MM.1S (cell line): ENCODE results near the gene FHIT.

Experiments used
- CTCF ChIP-seq: fragments of 300-600 bp; sonication (generic); IDR thresholded peaks from 2 replicates; pipeline ENCODE4 v1.5.1; 2016; ENCODE audit warnings: antibody characterized with exemption, low read length, mixed read lengths
- EZH2 ChIP-seq: fragments of 300-600 bp; sonication (generic); optimal IDR thresholded peaks from 2 replicates; pipeline ENCODE3; 2017; ENCODE audit warnings: low read depth, mild to moderate bottlenecking, antibody characterized with exemption, low read length, mixed read lengths
- EZH2phosphoT487 ChIP-seq: fragments of 300-600 bp; sonication (generic); IDR thresholded peaks from 2 replicates; pipeline ENCODE4 v1.6.1; 2018; ENCODE audit warnings: antibody characterized with exemption, low read length

- TF ChIP-seq CTCF = no peak
- no peak for TF ChIP-seq EZH2
- TF ChIP-seq EZH2phosphoT487 = no peak
Measured at GRCh38 chr3:61247191-61247590, 4.1 kb downstream of the FHIT start.
